Tibial nerve (tissue), 3 donors: ENCODE data around the gene WWC2.

Experiments used
- CTCF ChIP-seq, 5 experiments: fragments of 200-600 bp in 3 of 5; fragments of 450-650 bp in 2 of 5; sonication (generic) in 3 of 5; IDR thresholded peaks; one replicate each; pipeline ENCODE4 v1.5.1; 2016 to 2019; ENCODE audit warnings: antibody characterized with exemption in 5 of 5, mild to moderate bottlenecking in 3 of 5, moderate library complexity in 2 of 5
- POLR2A ChIP-seq, 2 donors: fragments of 450-650 bp; IDR thresholded peaks; one replicate each; pipeline ENCODE4 v1.6.1; 2017; ENCODE audit warnings: antibody characterized with exemption in 2 of 2, mild to moderate bottlenecking in 2 of 2, moderate library complexity in 2 of 2

DNA sequence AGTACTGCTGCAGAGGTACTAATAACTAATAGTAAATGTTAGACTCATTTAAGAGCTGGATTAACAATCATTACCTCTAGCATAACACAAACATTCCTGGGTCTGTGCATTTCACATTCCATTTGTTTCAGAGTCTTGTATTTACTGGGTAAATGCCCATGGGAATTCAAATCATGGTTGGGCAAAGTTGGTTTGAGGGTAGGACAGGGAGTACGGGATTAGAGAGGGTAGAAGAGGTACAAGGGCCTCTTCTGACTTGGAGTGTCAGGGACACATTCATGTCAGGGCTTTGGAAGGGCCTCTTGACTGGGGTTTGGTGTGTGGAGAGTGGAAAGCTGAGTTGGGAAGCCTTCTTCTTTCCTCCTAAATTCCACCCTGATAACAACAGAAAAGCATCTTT, 65.9 kb downstream of the WWC2 start:
- TF ChIP-seq POLR2A (IDR thresholded peaks at IDR 0.05) = no peak
- TF ChIP-seq CTCF (IDR thresholded peaks at IDR 0.05) = no peak
